ENCODE data around the gene FBXL15.

Gene FBXL15

GRCh38 chr10:102431452-102432124 is 11.0 kb downstream of the FBXL15 start:
- peak; percentile 49 for DNase-seq (ENCODE audit: low read depth)
- TF ChIP-seq CTCF (IDR thresholded peaks at IDR 0.05; ENCODE audit: low read length, missing control alignments), result no peak
- peak overlapping the region; percentile 92 for H3K4me3 ChIP-seq (replicated peaks; ENCODE audit: low read depth, low read length)

- peak within 1 kb of the TSS; percentile 92 for H3K4me3 ChIP-seq (replicated peaks; ENCODE audit: low read depth, low read length)
- TF ChIP-seq CTCF (IDR thresholded peaks at IDR 0.05; ENCODE audit: low read length, missing control alignments), result no peak
- DNase-seq (ENCODE audit: low read depth), result peak; percentile 98
These were observed 11.7 kb downstream of the FBXL15 start, which contains the start of gene CUEDC2 for GRCh38 chr10:102432162-102432950. TSS of gene CUEDC2 (minus strand) at chr10:102432574. CDS start at chr10:102425188, 7,386 bp downstream.

GRCh38 chr10:102433619-102434046 is 13.0 kb downstream of the FBXL15 start:
- no peak for DNase-seq (ENCODE audit: low read depth)
- no peak for TF ChIP-seq CTCF (IDR thresholded peaks at IDR 0.05; ENCODE audit: low read length, missing control alignments)
- no peak overlapping the region for H3K4me3 ChIP-seq (replicated peaks; ENCODE audit: low read depth, low read length)

GRCh38 chr10:102434394-102435132 is 13.9 kb downstream of the FBXL15 start:
- DNase-seq (ENCODE audit: low read depth), result peak; percentile 84
- H3K4me3 ChIP-seq (replicated peaks; ENCODE audit: low read depth, low read length), result peak overlapping the region; percentile 57
- TF ChIP-seq CTCF (IDR thresholded peaks at IDR 0.05; ENCODE audit: low read length, missing control alignments), result no peak

- no peak for TF ChIP-seq CTCF (IDR thresholded peaks at IDR 0.05; ENCODE audit: low read length, missing control alignments)
- DNase-seq (ENCODE audit: low read depth), result no peak
- H3K4me3 ChIP-seq (replicated peaks; ENCODE audit: low read depth, low read length), result peak overlapping the region; percentile 57
These were observed 14.5 kb downstream of the FBXL15 start for GRCh38 chr10:102435133-102435497.

- peak; percentile 54 for DNase-seq (ENCODE audit: low read depth)
- peak overlapping the region; percentile 57 for H3K4me3 ChIP-seq (replicated peaks; ENCODE audit: low read depth, low read length)
- TF ChIP-seq CTCF (IDR thresholded peaks at IDR 0.05; ENCODE audit: low read length, missing control alignments), result no peak
These were observed 15.0 kb downstream of the FBXL15 start for GRCh38 chr10:102435529-102436233.
